ENCODE data around the gene TNNT2. TPM values are rescaled to one million over a fixed set of nuclear protein-coding genes. Genes with fewer than 3 reads are reported as not detected.

Gene TNNT2
- total and polyA plus RNA-seq, 4 donors, result 0.17 to 0.28 (median 0.25) TPM; not detected in 1

DNA sequence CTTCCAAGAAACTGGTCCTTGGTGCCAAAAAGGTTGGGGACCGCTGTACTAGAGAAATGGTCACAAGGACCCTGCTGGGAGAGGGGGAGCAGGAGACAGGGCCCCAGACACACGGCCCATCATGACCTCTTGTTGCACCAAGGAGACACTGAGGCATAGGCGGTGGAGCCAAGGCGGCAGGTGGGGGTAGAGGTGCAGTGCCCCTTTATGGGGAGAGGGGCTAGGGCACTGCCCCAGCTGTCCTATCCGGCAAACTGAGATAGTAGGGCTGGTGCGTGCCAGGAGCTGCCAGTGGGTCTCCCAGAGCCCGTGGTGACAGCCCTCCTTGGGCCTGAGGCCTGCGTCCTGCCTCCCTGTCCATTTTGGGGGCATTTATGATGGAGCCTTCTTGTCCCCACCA lies 20.3 kb downstream of the TNNT2 start:
- DNase-seq (ENCODE audit: low spot score), result no peak
- no peak overlapping the region for H3K27ac ChIP-seq (ENCODE audit: low read depth in 1 of 2, low read length in 2 of 2)
- no peak overlapping the region for H3K4me3 ChIP-seq (ENCODE audit: low read depth in 1 of 3, low read length in 3 of 3)
- no peaks in the 10 kb centered on the region for H3K4me1 ChIP-seq (ENCODE audit: control insufficient read depth in 4 of 4, insufficient read depth in 4 of 4, low read length in 3 of 4)
- no peak overlapping the region for H3K9ac ChIP-seq (ENCODE audit: low read depth in 1 of 2, low read length in 2 of 2)
- WGBS, result 93% methylated on average over 8 of the region's 8 CpGs
- H3K9me3 ChIP-seq (ENCODE audit: control insufficient read depth in 4 of 4, low read length in 3 of 4), result no peaks in the 10 kb centered on the region
- peaks cover 0 to 2% (median 0%) of the 10 kb centered on the region in 4 donors for H3K27me3 ChIP-seq (ENCODE audit: control insufficient read depth in 4 of 4, insufficient read depth in 4 of 4, low read length in 3 of 4)
- no peak for TF ChIP-seq RXRA (IDR thresholded peaks at IDR 0.05)
- no peak for TF ChIP-seq TAF1 (conservative IDR thresholded peaks at IDR 0.05)
- TF ChIP-seq RAD21 (IDR thresholded peaks at IDR 0.05), result no peak
- TF ChIP-seq JUND (IDR thresholded peaks at IDR 0.05), result no peak
- TF ChIP-seq, protein P1, sequence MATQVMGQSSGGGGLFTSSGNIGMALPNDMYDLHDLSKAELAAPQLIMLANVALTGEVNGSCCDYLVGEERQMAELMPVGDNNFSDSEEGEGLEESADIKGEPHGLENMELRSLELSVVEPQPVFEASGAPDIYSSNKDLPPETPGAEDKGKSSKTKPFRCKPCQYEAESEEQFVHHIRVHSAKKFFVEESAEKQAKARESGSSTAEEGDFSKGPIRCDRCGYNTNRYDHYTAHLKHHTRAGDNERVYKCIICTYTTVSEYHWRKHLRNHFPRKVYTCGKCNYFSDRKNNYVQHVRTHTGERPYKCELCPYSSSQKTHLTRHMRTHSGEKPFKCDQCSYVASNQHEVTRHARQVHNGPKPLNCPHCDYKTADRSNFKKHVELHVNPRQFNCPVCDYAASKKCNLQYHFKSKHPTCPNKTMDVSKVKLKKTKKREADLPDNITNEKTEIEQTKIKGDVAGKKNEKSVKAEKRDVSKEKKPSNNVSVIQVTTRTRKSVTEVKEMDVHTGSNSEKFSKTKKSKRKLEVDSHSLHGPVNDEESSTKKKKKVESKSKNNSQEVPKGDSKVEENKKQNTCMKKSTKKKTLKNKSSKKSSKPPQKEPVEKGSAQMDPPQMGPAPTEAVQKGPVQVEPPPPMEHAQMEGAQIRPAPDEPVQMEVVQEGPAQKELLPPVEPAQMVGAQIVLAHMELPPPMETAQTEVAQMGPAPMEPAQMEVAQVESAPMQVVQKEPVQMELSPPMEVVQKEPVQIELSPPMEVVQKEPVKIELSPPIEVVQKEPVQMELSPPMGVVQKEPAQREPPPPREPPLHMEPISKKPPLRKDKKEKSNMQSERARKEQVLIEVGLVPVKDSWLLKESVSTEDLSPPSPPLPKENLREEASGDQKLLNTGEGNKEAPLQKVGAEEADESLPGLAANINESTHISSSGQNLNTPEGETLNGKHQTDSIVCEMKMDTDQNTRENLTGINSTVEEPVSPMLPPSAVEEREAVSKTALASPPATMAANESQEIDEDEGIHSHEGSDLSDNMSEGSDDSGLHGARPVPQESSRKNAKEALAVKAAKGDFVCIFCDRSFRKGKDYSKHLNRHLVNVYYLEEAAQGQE (IDR thresholded peaks at IDR 0.05), result no peak
- no peak for TF ChIP-seq EGR1 (IDR thresholded peaks at IDR 0.05; ENCODE audit: low read depth in 2 of 2)
- TF ChIP-seq, protein P2, sequence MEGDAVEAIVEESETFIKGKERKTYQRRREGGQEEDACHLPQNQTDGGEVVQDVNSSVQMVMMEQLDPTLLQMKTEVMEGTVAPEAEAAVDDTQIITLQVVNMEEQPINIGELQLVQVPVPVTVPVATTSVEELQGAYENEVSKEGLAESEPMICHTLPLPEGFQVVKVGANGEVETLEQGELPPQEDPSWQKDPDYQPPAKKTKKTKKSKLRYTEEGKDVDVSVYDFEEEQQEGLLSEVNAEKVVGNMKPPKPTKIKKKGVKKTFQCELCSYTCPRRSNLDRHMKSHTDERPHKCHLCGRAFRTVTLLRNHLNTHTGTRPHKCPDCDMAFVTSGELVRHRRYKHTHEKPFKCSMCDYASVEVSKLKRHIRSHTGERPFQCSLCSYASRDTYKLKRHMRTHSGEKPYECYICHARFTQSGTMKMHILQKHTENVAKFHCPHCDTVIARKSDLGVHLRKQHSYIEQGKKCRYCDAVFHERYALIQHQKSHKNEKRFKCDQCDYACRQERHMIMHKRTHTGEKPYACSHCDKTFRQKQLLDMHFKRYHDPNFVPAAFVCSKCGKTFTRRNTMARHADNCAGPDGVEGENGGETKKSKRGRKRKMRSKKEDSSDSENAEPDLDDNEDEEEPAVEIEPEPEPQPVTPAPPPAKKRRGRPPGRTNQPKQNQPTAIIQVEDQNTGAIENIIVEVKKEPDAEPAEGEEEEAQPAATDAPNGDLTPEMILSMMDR (IDR thresholded peaks at IDR 0.05; ENCODE audit: low read depth, low read length, missing input control), result no peak
- TF ChIP-seq YY1 (IDR thresholded peaks at IDR 0.05), result no peak
- no peak for TF ChIP-seq SP1 (IDR thresholded peaks at IDR 0.05)
- no peak for TF ChIP-seq HNF4G (IDR thresholded peaks at IDR 0.05)
- no peak for TF ChIP-seq FOXA1 (IDR thresholded peaks at IDR 0.05)
- no peak for TF ChIP-seq GABPA (IDR thresholded peaks at IDR 0.05 in 1 of 2, conservative IDR thresholded peaks at IDR 0.05 in 1 of 2)
- no peak for TF ChIP-seq HNF4A (conservative IDR thresholded peaks at IDR 0.05)
- TF ChIP-seq NR2F2 (IDR thresholded peaks at IDR 0.05), result no peak
- H3K36me3 ChIP-seq (ENCODE audit: control insufficient read depth in 4 of 4, insufficient read depth in 3 of 4, low read depth in 1 of 4, low read length in 3 of 4), result no peaks in the 10 kb centered on the region

- Histone ChIP-seq H3K27me3 (ENCODE audit: control insufficient read depth in 4 of 4, insufficient read depth in 4 of 4, low read length in 3 of 4) (peaks cover 0 to 2% (median 0%) of the 10 kb centered on the region in 4 donors), H3K4me3 (ENCODE audit: low read depth in 1 of 3, low read length in 3 of 3) (no peak overlapping the region), H3K36me3 (ENCODE audit: control insufficient read depth in 4 of 4, insufficient read depth in 3 of 4, low read depth in 1 of 4, low read length in 3 of 4) (no peaks in the 10 kb centered on the region), H3K9ac (ENCODE audit: low read depth in 1 of 2, low read length in 2 of 2) (no peak overlapping the region), H3K4me1 (ENCODE audit: control insufficient read depth in 4 of 4, insufficient read depth in 4 of 4, low read length in 3 of 4) (no peaks in the 10 kb centered on the region), H3K27ac (ENCODE audit: low read depth in 1 of 2, low read length in 2 of 2) (no peak overlapping the region), H3K9me3 (ENCODE audit: control insufficient read depth in 4 of 4, low read length in 3 of 4) (no peaks in the 10 kb centered on the region)
- no peak for DNase-seq (ENCODE audit: low spot score)
- 85% methylated on average over 11 of the region's 11 CpGs for WGBS
- TF ChIP-seq RXRA (IDR thresholded peaks at IDR 0.05), result no peak
- TF ChIP-seq GABPA (IDR thresholded peaks at IDR 0.05 in 1 of 2, conservative IDR thresholded peaks at IDR 0.05 in 1 of 2), result no peak
- TF ChIP-seq SP1 (IDR thresholded peaks at IDR 0.05), result no peak
- TF ChIP-seq, protein P3, sequence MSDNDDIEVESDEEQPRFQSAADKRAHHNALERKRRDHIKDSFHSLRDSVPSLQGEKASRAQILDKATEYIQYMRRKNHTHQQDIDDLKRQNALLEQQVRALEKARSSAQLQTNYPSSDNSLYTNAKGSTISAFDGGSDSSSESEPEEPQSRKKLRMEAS (IDR thresholded peaks at IDR 0.05), result no peak
- no peak for TF ChIP-seq FOXA1 (IDR thresholded peaks at IDR 0.05)
- TF ChIP-seq, protein P2 (IDR thresholded peaks at IDR 0.05; ENCODE audit: low read depth, low read length, missing input control), result no peak
- no peak for TF ChIP-seq RAD21 (IDR thresholded peaks at IDR 0.05)
- no peak for TF ChIP-seq FOXA2 (IDR thresholded peaks at IDR 0.05)
- no peak for TF ChIP-seq NR2F2 (IDR thresholded peaks at IDR 0.05)
- no peak for TF ChIP-seq JUND (IDR thresholded peaks at IDR 0.05)
- no peak for TF ChIP-seq HNF4G (IDR thresholded peaks at IDR 0.05)
- no peak for TF ChIP-seq HNF4A (conservative IDR thresholded peaks at IDR 0.05)
- TF ChIP-seq, protein P4, sequence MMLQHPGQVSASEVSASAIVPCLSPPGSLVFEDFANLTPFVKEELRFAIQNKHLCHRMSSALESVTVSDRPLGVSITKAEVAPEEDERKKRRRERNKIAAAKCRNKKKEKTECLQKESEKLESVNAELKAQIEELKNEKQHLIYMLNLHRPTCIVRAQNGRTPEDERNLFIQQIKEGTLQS (IDR thresholded peaks at IDR 0.05), result no peak
- TF ChIP-seq, protein P5, sequence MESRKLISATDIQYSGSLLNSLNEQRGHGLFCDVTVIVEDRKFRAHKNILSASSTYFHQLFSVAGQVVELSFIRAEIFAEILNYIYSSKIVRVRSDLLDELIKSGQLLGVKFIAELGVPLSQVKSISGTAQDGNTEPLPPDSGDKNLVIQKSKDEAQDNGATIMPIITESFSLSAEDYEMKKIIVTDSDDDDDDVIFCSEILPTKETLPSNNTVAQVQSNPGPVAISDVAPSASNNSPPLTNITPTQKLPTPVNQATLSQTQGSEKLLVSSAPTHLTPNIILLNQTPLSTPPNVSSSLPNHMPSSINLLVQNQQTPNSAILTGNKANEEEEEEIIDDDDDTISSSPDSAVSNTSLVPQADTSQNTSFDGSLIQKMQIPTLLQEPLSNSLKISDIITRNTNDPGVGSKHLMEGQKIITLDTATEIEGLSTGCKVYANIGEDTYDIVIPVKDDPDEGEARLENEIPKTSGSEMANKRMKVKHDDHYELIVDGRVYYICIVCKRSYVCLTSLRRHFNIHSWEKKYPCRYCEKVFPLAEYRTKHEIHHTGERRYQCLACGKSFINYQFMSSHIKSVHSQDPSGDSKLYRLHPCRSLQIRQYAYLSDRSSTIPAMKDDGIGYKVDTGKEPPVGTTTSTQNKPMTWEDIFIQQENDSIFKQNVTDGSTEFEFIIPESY (IDR thresholded peaks at IDR 0.05), result no peak
- TF ChIP-seq, protein P1 (IDR thresholded peaks at IDR 0.05), result no peak
- TF ChIP-seq EGR1 (IDR thresholded peaks at IDR 0.05; ENCODE audit: low read depth in 2 of 2), result no peak
These were observed 20.8 kb downstream of the TNNT2 start for GRCh38 chr1:201356701-201357100.
